Keratinocyte (primary cell): Measurements from ENCODE around the gene VPS26A.

Experiments used
- CTCF ChIP-seq, 3 experiments: IDR thresholded peaks in 1 of 3; conservative IDR thresholded peaks in 1 of 3; optimal IDR thresholded peaks in 1 of 3; 2 replicates in 2 of 3; 3 replicates in 1 of 3; pipeline versions ENCODE3 to v1.5.1; 2011; ENCODE audit warnings: low read length in 3 of 3, mild to moderate bottlenecking in 3 of 3, moderate library complexity in 2 of 3, control low read depth in 1 of 3, inconsistent platforms in 1 of 3; ENCODE audit not compliant: insufficient read depth in 2 of 3; ENCODE audit errors: extremely low read depth in 1 of 3
- EZH2 ChIP-seq: IDR thresholded peaks from one replicate; pipeline ENCODE4 v1.6.1; 2012; ENCODE audit warnings: inconsistent platforms, mild to moderate bottlenecking, low read length, moderate library complexity

- TF ChIP-seq CTCF (optimal IDR thresholded peaks at IDR 0.05 in 1 of 3, IDR thresholded peaks at IDR 0.05 in 1 of 3, conservative IDR thresholded peaks at IDR 0.05 in 1 of 3; ENCODE audit: extremely low read depth in 1 of 3, insufficient read depth in 2 of 3, low read length in 3 of 3): no peak
- TF ChIP-seq EZH2: no peak
Measured at GRCh38 chr10:69103784-69104183, 20.2 kb upstream of the VPS26A start.
